ENCODE data around the gene GMDS. TPM values are rescaled to one million over a fixed set of nuclear protein-coding genes. Genes with fewer than 3 reads are reported as not detected.

GMDS gene
- total and polyA plus RNA-seq, 2 donors (not counting 3 experiments of a cell fraction or from before 2014, with no cell fraction given) = 9.8 to 23.5 TPM

GRCh38 chr6:2149361-2150006 is 95.9 kb downstream of the GMDS start:
- Histone ChIP-seq H3K9ac (replicated peaks; ENCODE audit: extremely low read depth, insufficient read depth, low read length) (no peak overlapping the region), H3K36me3 (ENCODE audit: control insufficient read depth in 2 of 2, extremely low read depth in 1 of 2, insufficient read depth in 2 of 2, low read length in 2 of 2) (no peaks in the 10 kb centered on the region), H3K79me2 (ENCODE audit: control insufficient read depth, insufficient read depth, low read length) (no peaks in the 10 kb centered on the region), H3K27ac (ENCODE audit: insufficient read depth, low read depth, low read length) (no peak overlapping the region), H4K20me1 (replicated peaks; ENCODE audit: control insufficient read depth, extremely low read depth, insufficient read depth, low read length) (no peaks in the 10 kb centered on the region), H2AFZ (ENCODE audit: low read depth, low read length) (no peak overlapping the region), H3K4me3 (replicated peaks in 1 of 3; ENCODE audit: insufficient read depth in 1 of 3, low read depth in 1 of 3, low read length in 3 of 3) (no peak overlapping the region), H3K27me3 (ENCODE audit: control insufficient read depth in 2 of 2, insufficient read depth in 2 of 2, low read length in 2 of 2) (no peaks in the 10 kb centered on the region), H3K4me2 (ENCODE audit: insufficient read depth, low read length) (no peak overlapping the region), H3K4me1 (ENCODE audit: control insufficient read depth, extremely low read depth, insufficient read depth, low read length) (no peaks in the 10 kb centered on the region), H3K9me3 (replicated peaks; ENCODE audit: control insufficient read depth, insufficient read depth, low read length) (no peaks in the 10 kb centered on the region), H3K9me1 (replicated peaks; ENCODE audit: control insufficient read depth, extremely low read depth, insufficient read depth, low read length) (no peaks in the 10 kb centered on the region)
- ChIA-PET CTCF (interaction anchor here (1.3 to 1.8 kb wide), 3 partner anchors 11 to 26 kb away, joined by 3 to 4 read pairs (median 4); no protein-coding TSS in a partner anchor), POLR2A (no interaction called here)
- dilution Hi-C loops (cut with MboI; ENCODE audit: extremely low pct_ligation_motif_present, low sequenced_read_pairs) = no loop called here
- BruUV-seq (replicated peaks) = no TSS peak
- TF ChIP-seq EZH2 (IDR thresholded peaks at IDR 0.05; ENCODE audit: borderline replicate concordance, low read depth, low read length, severe bottlenecking) (no peak), GATA2 (IDR thresholded peaks at IDR 0.05; ENCODE audit: insufficient read depth, insufficient read length, low read depth, low read length) (no peak), JUN (IDR thresholded peaks at IDR 0.05; ENCODE audit: borderline replicate concordance, insufficient read depth, insufficient read length, low read depth) (no peak), POLR2AphosphoS5 (IDR thresholded peaks at IDR 0.05; ENCODE audit: insufficient read depth, low read depth, low read length) (no peak), CTCF (IDR thresholded peaks at IDR 0.05; ENCODE audit: extremely low read depth in 1 of 2, insufficient read depth in 1 of 2, low read depth in 1 of 2, low read length in 2 of 2) (no peak), FOS (IDR thresholded peaks at IDR 0.05; ENCODE audit: borderline replicate concordance, insufficient read depth, low read length) (no peak), MYC (IDR thresholded peaks at IDR 0.05; ENCODE audit: low read depth, low read length) (no peak), POLR2A (IDR thresholded peaks at IDR 0.05; ENCODE audit: low read depth, low read length) (no peak)
- TF ChIP-seq, protein P1, sequence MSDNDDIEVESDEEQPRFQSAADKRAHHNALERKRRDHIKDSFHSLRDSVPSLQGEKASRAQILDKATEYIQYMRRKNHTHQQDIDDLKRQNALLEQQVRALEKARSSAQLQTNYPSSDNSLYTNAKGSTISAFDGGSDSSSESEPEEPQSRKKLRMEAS (IDR thresholded peaks at IDR 0.05; ENCODE audit: insufficient read depth, insufficient read length) = no peak
- FAIRE-seq = no peak
- intact Hi-C loops (cut with micrococcal nuclease) = no loop called here
- DNase-seq (ENCODE audit: low read depth, low spot score) = no peak

All from endothelial cell of umbilical vein (primary cell).